Measurements from ENCODE around the gene EPS8L3.
"Not testable (repeated sequence)": the region's sequence is repeated elsewhere in the genome, so short reads cannot be mapped to it uniquely, and the experiment has no call there.

DNA sequence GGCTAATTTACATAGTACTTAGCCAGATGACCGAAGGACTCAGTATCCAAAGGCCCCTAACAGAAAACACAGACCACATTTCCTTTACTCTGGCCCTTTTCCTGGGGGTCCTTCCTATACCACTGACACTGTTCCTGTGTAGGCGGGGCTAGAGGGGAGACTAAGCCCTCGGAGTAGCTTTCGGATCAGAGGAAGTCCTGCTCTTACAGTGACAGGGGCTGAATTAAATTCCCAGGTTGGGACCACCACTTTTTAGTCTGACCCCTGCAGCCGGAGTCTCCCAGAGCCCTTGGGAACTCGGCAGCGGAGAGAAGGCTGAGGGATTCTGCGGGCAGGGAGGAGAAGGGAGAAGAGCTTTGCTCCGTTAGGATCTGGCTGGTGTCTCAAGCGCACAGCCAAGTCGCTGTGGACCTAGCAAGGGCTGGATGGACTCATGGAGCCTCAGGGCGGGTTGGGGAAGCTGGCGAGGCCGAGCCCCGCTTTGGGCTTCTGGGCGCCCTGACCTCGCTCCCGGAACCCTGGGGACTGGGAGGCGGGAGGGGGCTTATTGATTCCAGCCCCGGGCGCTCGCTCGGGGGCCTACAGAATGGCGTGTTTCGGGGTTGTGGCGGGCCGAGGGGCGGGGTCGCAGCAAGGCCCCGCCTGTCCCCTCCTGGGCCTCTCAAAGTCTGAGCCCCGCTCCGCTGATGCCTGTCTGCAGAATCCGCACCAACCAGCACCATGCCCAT is 52.0 kb downstream of the EPS8L3 start, which contains the start of gene GSTM5:
- not testable (repeated sequence) for TF ChIP-seq EZH2 (IDR thresholded peaks at IDR 0.05); POLR2AphosphoS5 (IDR thresholded peaks at IDR 0.05; ENCODE audit: borderline replicate concordance, low read depth, low read length)

Data from SK-N-MC (cell line).